Fibroblast of skin of left biceps (primary cell): ENCODE results near the gene USH1G.
"Not testable (repeated sequence)": the region's sequence is repeated elsewhere in the genome, so short reads cannot be mapped to it uniquely, and the experiment has no call there.

Source experiments
- DNase-seq, 2 experiments: peaks; one replicate each; pipeline ENCODE4 v3.0.0-alpha.2; 2013; ENCODE audit warnings: low read depth in 2 of 2

USH1G gene

GRCh38 chr17:74875155-74875976, 47.7 kb downstream of the USH1G start:
- no peak for DNase-seq

GRCh38 chr17:74874615-74875037, 48.4 kb downstream of the USH1G start:
- no peak for DNase-seq

GRCh38 chr17:74873874-74874614, 49.0 kb downstream of the USH1G start:
- no peak for DNase-seq

GRCh38 chr17:74873037-74873873, 49.8 kb downstream of the USH1G start:
- peak; percentile 100 for DNase-seq

- no peak for DNase-seq
Observed at GRCh38 chr17:74872313-74873036, 50.6 kb downstream of the USH1G start, which contains the start of gene FDXR. FDXR (minus strand) TSS chr17:74872994; CDS start chr17:74872944, 50 bp downstream.

- no peak for DNase-seq
Observed at GRCh38 chr17:74871356-74872076, 51.5 kb downstream of the USH1G start.

GRCh38 chr17:74870512-74870911, 52.5 kb downstream of the USH1G start:
- peak; percentile 40 to 42 for DNase-seq

GRCh38 chr17:74870028-74870427, 53.0 kb downstream of the USH1G start:
- DNase-seq: not testable (repeated sequence)

GRCh38 chr17:74868908-74869255, 54.2 kb downstream of the USH1G start:
- DNase-seq: no peak

GRCh38 chr17:74868251-74868907, 54.7 kb downstream of the USH1G start:
- no peak for DNase-seq

- DNase-seq: no peak
Observed at GRCh38 chr17:74866198-74866835, 56.7 kb downstream of the USH1G start.
